Kidney (tissue), 14 donors: Measurements from ENCODE around the gene STXBP1. TPM values are rescaled to one million over a fixed set of nuclear protein-coding genes. Genes with fewer than 3 reads are reported as not detected.

Experiments used
- DNase-seq, 5 donors: peaks; one replicate each; pipeline ENCODE4 v3.0.0-alpha.2; 2013 to 2020
- FAIRE-seq: peaks from 2 replicates; lab custom pipeline; 2012; peaks lifted over from hg19 to GRCh38; lab: Jason Lieb, UNC
- H3K27ac ChIP-seq, 2 donors: one replicate each; pipeline ENCODE4 v1.7.0; 2013; ENCODE audit warnings: low read depth in 2 of 2, low read length in 2 of 2, inconsistent platforms in 1 of 2
- H3K27me3 ChIP-seq: one replicate; pipeline ENCODE4 v1.7.1; 2013; ENCODE audit warnings: low read length, inconsistent platforms; ENCODE audit not compliant: control insufficient read depth, insufficient read depth
- H3K36me3 ChIP-seq, 3 donors: one replicate each; pipeline versions ENCODE4 v1.7.0 to v1.7.1; 2013; ENCODE audit warnings: low read length in 3 of 3, control low read depth in 1 of 3, inconsistent platforms in 1 of 3; ENCODE audit not compliant: insufficient read depth in 3 of 3, control insufficient read depth in 2 of 3
- H3K4me1 ChIP-seq, 3 donors: one replicate each; pipeline versions ENCODE4 v1.7.0 to v1.7.1; 2013; ENCODE audit warnings: low read length in 3 of 3, inconsistent platforms in 1 of 3, low read depth in 1 of 3; ENCODE audit not compliant: control insufficient read depth in 2 of 3, insufficient read depth in 2 of 3
- H3K4me3 ChIP-seq, 3 donors: one replicate each; pipeline versions ENCODE4 v1.7.0 to v1.8.1; 2013; ENCODE audit warnings: low read length in 3 of 3, control low read depth in 1 of 3, inconsistent platforms in 1 of 3
- H3K9ac ChIP-seq, 3 donors: one replicate each; pipeline versions ENCODE4 v1.7.0 to v1.7.1; 2013; ENCODE audit warnings: low read length in 3 of 3, control low read depth in 1 of 3, inconsistent platforms in 1 of 3
- H3K9me3 ChIP-seq, 3 donors: one replicate each; pipeline versions ENCODE4 v1.7.0 to v1.7.1; 2013; ENCODE audit warnings: low read length in 3 of 3, control low read depth in 1 of 3, inconsistent platforms in 1 of 3; ENCODE audit not compliant: control insufficient read depth in 2 of 3, insufficient read depth in 1 of 3
- CTCF ChIP-seq: IDR thresholded peaks from 3 replicates; pipeline ENCODE4 v1.5.1; 2012; ENCODE audit warnings: mild to moderate bottlenecking, moderate library complexity, borderline replicate concordance; ENCODE audit not compliant: insufficient read depth; ENCODE audit errors: extremely low read depth
- intact Hi-C: fragments of 100-400 bp; cut with DNase I; formaldehyde crosslinking; loops from one replicate; pipeline ENCODE4 v1.11.1; 2022
- polyA plus RNA-seq: library from polyadenylated mRNA; stranded (reverse); fragments of 350-450 nt; fragmentation: Illumina TruSeq; extraction: RNeasy Lipid Tissue Mini Kit (QIAGEN cat#74804); gene quantifications from one replicate; pipeline ENCODE4 v1.2.3, GENCODE V29; 2014; ENCODE audit warnings: low read depth, low replicate concordance; ENCODE audit not compliant: insufficient read depth
- total RNA-seq: library from RNA; stranded (reverse); fragmentation: NEBNext Ultra II Directional; extraction: Animal tissue kit (Norgen Biotek cat#: 25700); gene quantifications from one replicate; pipeline ENCODE4 v1.2.1, GENCODE V29; 2021
- donor health status: control.
- donor health status: control.
- donor health status: control.
- donor health status: control.
- donor health status: control.
- donor health status: DM: yes; HTN: yes; CAD: no.
- donor health status: Normal renal cell carcinoma (clear cell type).

STXBP1 gene
- total and polyA plus RNA-seq, 2 donors from 2014 or later: 14.3 to 32.8 TPM

DNA sequence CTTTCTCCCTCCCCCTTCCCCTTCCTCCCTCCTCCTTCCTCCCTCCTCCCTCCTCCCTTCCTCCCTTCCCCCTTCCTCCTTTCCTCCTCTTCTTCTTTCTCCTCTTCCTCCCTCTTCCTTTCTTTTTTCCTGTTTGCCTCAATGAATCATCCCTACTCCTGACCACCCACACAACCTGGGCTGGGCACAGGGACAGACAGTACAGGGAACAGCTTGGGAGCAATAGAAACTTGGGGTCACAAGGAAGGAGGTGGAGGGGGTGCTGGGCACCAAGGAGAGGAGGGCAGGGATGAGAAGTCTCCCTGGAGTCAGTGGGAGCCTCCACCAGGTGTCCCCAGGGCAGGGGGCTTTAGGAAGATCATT, 108.8 kb downstream of the STXBP1 start:
- no peak overlapping the region for H3K4me3 ChIP-seq
- no peaks in the 10 kb centered on the region for H3K36me3 ChIP-seq
- TF ChIP-seq CTCF: no peak
- FAIRE-seq (no peak), DNase-seq (peak in 1 of 5 donors; percentile 64)
- peaks cover 0 to 9% (median 3%) of the 10 kb centered on the region in 3 donors for H3K4me1 ChIP-seq
- H3K27me3 ChIP-seq: no peaks in the 10 kb centered on the region
- H3K9me3 ChIP-seq: no peaks in the 10 kb centered on the region
- intact Hi-C loops: loop anchor here (10.0 kb wide), 1 partner anchor 126 kb away; no protein-coding TSS in a partner anchor
- H3K27ac ChIP-seq: no peak overlapping the region
- H3K9ac ChIP-seq: no peak overlapping the region

- Histone ChIP-seq H3K4me3 (no peak overlapping the region), H3K4me1 (peaks cover 0 to 4% (median 0%) of the 10 kb centered on the region in 3 donors), H3K36me3 (no peaks in the 10 kb centered on the region), H3K9me3 (no peaks in the 10 kb centered on the region), H3K27me3 (no peaks in the 10 kb centered on the region), H3K9ac (no peak overlapping the region), H3K27ac (no peak overlapping the region)
- no peak for FAIRE-seq
- intact Hi-C loops: loop anchor here (10.0 kb wide), 1 partner anchor 127 kb away; no protein-coding TSS in a partner anchor
- TF ChIP-seq CTCF: no peak
- peak in 1 of 5 donors; percentile 92 for DNase-seq
These were observed 109.3 kb downstream of the STXBP1 start for GRCh38 chr9:127721391-127721821.

DNA sequence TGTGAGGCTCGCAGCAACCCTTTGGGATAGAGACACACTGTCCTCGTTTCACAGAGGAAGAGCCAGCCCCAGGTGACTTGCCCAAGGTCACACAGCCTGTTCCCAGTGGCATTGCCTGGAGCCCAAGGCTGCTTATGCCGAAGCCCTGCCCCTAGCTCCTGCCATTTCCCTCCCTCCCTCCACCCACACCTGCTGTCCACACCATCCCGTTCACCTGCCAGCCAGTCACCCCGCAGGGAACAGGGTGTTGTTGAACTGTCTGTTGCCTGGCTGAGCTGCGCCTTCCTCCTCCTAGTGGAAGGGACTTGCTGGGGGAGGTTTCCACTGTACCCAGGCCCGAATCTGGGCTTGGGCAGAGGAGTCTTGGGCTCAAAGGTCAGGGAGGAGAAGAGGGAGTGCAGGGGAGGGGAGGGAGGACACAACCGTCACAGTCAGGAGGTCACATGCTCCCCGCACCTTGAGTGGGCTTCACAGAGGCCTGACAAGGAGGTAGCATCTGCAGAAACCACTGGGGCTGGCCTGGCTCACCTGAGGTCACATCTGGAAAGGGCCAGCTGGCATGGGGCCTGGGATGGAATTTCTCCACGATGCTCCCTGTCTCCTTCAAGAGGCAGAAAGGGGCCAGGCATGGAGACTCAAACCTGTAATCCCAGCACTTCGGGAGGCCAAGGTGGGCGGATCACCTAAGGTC, 110.1 kb downstream of the STXBP1 start:
- no peaks in the 10 kb centered on the region for H3K27me3 ChIP-seq
- TF ChIP-seq CTCF: no peak
- no peak overlapping the region for H3K4me3 ChIP-seq
- no peak overlapping the region for H3K9ac ChIP-seq
- no peaks in the 10 kb centered on the region for H3K36me3 ChIP-seq
- DNase-seq (peak in 3 of 5 donors; percentile 31 to 64 (median 58)), FAIRE-seq (no peak)
- no peak overlapping the region for H3K27ac ChIP-seq
- intact Hi-C loops: loop anchor here (10.0 kb wide), 1 partner anchor 127 kb away; no protein-coding TSS in a partner anchor
- H3K4me1 ChIP-seq: peaks cover 0 to 3% (median 0%) of the 10 kb centered on the region in 3 donors
- no peaks in the 10 kb centered on the region for H3K9me3 ChIP-seq
